Measurements from ENCODE around the gene EIF4A3. TPM values are rescaled to one million over a fixed set of nuclear protein-coding genes. Genes with fewer than 3 reads are reported as not detected.

The EIF4A3 gene
- total and polyA plus RNA-seq, 2 experiments from 2014 or later, result 124 to 126 TPM

DNA sequence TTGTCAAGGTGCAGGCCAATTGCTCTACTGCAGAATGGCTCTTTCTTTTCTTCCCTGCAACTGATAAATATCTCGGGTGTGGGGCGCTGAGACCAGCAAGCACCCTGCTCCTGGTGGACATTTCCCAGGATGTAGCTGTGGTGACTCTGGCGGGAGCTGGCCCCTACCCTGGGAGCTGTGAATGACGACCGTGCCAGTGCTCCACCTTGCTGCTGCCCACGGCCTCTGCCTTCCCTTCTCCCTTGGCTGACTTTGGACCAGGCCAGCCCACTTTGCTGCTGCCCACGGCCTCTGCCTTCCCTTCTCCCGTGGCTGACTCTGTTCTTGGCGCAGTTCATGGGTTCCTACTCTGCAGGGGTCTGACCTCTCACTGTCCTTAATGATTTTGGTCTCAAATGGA lies 39.0 kb upstream of the EIF4A3 start:
- TF ChIP-seq, protein P1, sequence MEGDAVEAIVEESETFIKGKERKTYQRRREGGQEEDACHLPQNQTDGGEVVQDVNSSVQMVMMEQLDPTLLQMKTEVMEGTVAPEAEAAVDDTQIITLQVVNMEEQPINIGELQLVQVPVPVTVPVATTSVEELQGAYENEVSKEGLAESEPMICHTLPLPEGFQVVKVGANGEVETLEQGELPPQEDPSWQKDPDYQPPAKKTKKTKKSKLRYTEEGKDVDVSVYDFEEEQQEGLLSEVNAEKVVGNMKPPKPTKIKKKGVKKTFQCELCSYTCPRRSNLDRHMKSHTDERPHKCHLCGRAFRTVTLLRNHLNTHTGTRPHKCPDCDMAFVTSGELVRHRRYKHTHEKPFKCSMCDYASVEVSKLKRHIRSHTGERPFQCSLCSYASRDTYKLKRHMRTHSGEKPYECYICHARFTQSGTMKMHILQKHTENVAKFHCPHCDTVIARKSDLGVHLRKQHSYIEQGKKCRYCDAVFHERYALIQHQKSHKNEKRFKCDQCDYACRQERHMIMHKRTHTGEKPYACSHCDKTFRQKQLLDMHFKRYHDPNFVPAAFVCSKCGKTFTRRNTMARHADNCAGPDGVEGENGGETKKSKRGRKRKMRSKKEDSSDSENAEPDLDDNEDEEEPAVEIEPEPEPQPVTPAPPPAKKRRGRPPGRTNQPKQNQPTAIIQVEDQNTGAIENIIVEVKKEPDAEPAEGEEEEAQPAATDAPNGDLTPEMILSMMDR (IDR thresholded peaks at IDR 0.05; ENCODE audit: low read depth, low read length), result no peak
- H3K27ac ChIP-seq, result no peak overlapping the region

DNA sequence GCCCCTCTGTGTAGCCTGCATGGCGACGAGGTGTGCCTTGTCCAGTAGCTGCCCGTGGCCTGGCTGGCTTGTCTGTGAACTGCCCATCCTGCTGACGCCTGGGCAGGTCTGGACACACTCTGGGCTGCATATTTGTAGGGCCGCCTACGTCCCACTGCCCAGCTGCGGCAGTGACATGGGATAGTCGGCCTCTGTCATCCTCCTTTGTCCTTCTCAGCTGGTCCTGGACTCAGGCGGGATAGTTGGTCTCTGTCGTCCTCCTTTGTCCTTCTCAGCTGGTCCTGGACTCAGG lies 37.4 kb upstream of the EIF4A3 start:
- Histone ChIP-seq H3K4me1 (ENCODE audit: low read depth) (no peaks in the 10 kb centered on the region), H3K9me3 (ENCODE audit: low read depth) (no peaks in the 10 kb centered on the region)
- TF ChIP-seq, protein P1 (IDR thresholded peaks at IDR 0.05; ENCODE audit: low read depth, low read length), result no peak

More for the DNA sequence above, 39.0 kb upstream of the EIF4A3 start:
- H3K27me3 ChIP-seq, result no peaks in the 10 kb centered on the region
- no peaks in the 10 kb centered on the region for H3K9me3 ChIP-seq (ENCODE audit: low read depth)
- H3K4me1 ChIP-seq (ENCODE audit: low read depth), result no peaks in the 10 kb centered on the region
- H3K36me3 ChIP-seq, result no peaks in the 10 kb centered on the region
- no peak for DNase-seq (ENCODE audit: low read depth in 1 of 2, low spot score in 1 of 2)
- H3K4me3 ChIP-seq, result no peak overlapping the region

DNA sequence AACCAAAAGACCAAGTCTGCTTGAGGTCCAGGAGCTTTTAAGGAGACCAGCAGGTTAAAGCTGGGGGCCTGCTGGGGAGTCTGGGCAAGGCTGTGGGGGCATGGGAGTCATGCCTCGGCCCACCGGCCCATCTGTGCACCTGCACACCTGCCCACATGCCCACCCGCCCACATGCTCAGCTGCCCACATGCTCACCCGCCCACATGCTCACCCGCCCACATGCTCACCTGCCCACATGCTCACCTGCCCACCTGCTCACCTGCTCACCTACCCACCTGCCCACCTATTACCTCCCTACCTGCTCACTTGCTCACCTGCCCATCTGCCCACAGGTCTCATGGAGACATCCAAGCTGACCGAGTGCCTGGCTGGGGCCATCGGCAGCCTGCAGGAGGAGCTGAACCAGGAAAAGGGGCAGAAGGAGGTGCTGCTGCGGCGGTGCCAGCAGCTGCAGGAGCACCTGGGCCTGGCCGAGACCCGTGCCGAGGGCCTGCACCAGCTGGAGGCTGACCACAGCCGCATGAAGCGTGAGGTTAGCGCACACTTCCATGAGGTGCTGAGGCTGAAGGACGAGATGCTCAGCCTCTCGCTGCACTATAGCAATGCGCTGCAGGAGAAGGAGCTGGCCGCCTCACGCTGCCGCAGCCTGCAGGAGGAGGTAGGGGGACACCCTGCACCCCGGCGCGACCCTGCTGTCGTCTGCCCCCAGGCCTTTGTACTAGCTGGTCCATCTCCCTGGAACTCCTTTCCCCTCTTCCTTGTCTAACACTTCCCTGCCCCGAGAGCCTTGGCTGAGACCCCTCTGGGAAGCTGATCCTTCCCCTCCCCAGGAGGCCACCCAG lies 36.9 kb upstream of the EIF4A3 start:
- no peaks in the 10 kb centered on the region for H3K27me3 ChIP-seq
- H3K27ac ChIP-seq, result no peak overlapping the region
- H3K4me1 ChIP-seq (ENCODE audit: low read depth), result no peaks in the 10 kb centered on the region
- no peak for DNase-seq (ENCODE audit: low read depth in 1 of 2, low spot score in 1 of 2)
- TF ChIP-seq, protein P1 (IDR thresholded peaks at IDR 0.05; ENCODE audit: low read depth, low read length), result no peak
- H3K4me3 ChIP-seq, result no peak overlapping the region
- no peaks in the 10 kb centered on the region for H3K9me3 ChIP-seq (ENCODE audit: low read depth)
- no peaks in the 10 kb centered on the region for H3K36me3 ChIP-seq

More for the DNA sequence above, 37.4 kb upstream of the EIF4A3 start:
- H3K4me3 ChIP-seq, result no peak overlapping the region
- DNase-seq (ENCODE audit: low read depth in 1 of 2, low spot score in 1 of 2), result no peak
- no peak overlapping the region for H3K27ac ChIP-seq
- no peaks in the 10 kb centered on the region for H3K27me3 ChIP-seq
- no peaks in the 10 kb centered on the region for H3K36me3 ChIP-seq

DNA sequence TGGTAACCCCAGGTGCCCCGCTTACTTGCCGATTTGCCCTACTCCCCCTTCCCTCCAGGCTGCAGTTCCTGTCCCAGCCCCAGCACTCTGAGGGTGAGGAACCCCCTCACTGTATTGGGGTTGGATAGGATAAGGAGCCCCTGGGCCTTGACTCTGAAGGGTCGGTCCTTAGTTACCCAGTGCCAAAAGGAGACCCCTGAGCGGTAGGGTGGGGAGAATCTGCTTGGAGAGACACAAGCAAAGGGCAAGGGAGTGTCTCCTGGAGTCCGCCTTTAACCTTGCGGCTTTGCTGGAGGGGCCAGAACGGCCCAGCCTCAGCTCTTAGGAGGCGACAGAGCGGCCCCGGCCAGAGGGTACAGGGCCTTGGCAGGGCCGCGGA lies 35.9 kb upstream of the EIF4A3 start:
- DNase-seq (ENCODE audit: low read depth in 1 of 2, low spot score in 1 of 2), result no peak
- no peaks in the 10 kb centered on the region for H3K4me1 ChIP-seq (ENCODE audit: low read depth)
- H3K9me3 ChIP-seq (ENCODE audit: low read depth), result no peaks in the 10 kb centered on the region
- no peak overlapping the region for H3K27ac ChIP-seq
- TF ChIP-seq, protein P1 (IDR thresholded peaks at IDR 0.05; ENCODE audit: low read depth, low read length), result no peak
- H3K27me3 ChIP-seq, result no peaks in the 10 kb centered on the region
- H3K36me3 ChIP-seq, result no peaks in the 10 kb centered on the region
- no peak overlapping the region for H3K4me3 ChIP-seq

DNA sequence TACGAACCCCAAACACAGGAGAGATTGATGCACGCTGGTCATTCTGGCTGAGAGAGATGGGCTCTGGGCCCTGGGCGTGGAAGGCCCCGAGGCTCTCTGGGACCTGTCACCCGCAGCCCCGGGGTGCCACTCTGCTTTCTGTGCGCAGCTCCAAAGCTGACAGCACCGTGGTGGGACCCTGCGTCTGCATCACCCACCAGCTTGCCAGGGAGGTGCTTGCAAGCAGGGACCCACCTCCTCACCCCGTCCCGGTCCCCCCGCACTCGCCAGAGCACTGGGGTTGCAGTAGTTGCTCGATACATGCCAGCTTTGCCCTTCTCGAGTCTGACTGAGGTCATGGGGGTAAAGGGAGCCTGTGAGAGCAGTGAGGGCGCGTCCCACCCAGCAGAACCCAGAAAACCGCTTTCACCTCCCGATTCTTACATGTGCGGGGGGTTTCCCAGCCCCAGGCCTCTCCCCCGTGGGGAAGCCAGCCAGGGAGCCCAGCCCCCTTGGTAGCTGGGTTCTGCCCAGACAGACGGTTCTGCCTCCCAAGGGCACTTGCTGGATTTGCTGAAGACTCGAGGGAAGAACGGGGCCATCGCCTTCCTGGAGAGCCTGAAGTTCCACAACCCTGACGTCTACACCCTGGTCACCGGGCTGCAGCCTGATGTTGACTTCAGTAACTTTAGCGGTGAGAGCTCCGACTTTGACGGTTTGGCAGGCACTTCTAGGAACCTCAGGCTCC lies 35.4 kb upstream of the EIF4A3 start:
- no peaks in the 10 kb centered on the region for H3K27me3 ChIP-seq
- H3K4me3 ChIP-seq, result no peak overlapping the region
- H3K9me3 ChIP-seq (ENCODE audit: low read depth), result no peaks in the 10 kb centered on the region
- TF ChIP-seq, protein P1 (IDR thresholded peaks at IDR 0.05; ENCODE audit: low read depth, low read length), result no peak
- no peak overlapping the region for H3K27ac ChIP-seq
- no peak for DNase-seq (ENCODE audit: low read depth in 1 of 2, low spot score in 1 of 2)
- H3K4me1 ChIP-seq (ENCODE audit: low read depth), result no peaks in the 10 kb centered on the region
- H3K36me3 ChIP-seq, result no peaks in the 10 kb centered on the region

Measured in cardiac muscle cell (in vitro differentiated cells and primary cell).